ENCODE measurements around the gene GPC6.

- TF ChIP-seq, protein P1, sequence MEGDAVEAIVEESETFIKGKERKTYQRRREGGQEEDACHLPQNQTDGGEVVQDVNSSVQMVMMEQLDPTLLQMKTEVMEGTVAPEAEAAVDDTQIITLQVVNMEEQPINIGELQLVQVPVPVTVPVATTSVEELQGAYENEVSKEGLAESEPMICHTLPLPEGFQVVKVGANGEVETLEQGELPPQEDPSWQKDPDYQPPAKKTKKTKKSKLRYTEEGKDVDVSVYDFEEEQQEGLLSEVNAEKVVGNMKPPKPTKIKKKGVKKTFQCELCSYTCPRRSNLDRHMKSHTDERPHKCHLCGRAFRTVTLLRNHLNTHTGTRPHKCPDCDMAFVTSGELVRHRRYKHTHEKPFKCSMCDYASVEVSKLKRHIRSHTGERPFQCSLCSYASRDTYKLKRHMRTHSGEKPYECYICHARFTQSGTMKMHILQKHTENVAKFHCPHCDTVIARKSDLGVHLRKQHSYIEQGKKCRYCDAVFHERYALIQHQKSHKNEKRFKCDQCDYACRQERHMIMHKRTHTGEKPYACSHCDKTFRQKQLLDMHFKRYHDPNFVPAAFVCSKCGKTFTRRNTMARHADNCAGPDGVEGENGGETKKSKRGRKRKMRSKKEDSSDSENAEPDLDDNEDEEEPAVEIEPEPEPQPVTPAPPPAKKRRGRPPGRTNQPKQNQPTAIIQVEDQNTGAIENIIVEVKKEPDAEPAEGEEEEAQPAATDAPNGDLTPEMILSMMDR (IDR thresholded peaks at IDR 0.05) = no peak
- TF ChIP-seq, protein P2, sequence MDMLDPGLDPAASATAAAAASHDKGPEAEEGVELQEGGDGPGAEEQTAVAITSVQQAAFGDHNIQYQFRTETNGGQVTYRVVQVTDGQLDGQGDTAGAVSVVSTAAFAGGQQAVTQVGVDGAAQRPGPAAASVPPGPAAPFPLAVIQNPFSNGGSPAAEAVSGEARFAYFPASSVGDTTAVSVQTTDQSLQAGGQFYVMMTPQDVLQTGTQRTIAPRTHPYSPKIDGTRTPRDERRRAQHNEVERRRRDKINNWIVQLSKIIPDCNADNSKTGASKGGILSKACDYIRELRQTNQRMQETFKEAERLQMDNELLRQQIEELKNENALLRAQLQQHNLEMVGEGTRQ (IDR thresholded peaks at IDR 0.05; ENCODE audit: borderline replicate concordance, low read depth, low read length) = no peak
- no peak for TF ChIP-seq RXRA (IDR thresholded peaks at IDR 0.05; ENCODE audit: borderline replicate concordance, low read depth)
Measured at GRCh38 chr13:94209117-94209516, 982.5 kb downstream of the GPC6 start.
